ENCODE measurements around the gene CYP1B1. TPM values are rescaled to one million over a fixed set of nuclear protein-coding genes. Genes with fewer than 3 reads are reported as not detected.

Gene CYP1B1
- total RNA-seq, 6 experiments from 2014 or later: 0.17 TPM; not detected in 5

GRCh38 chr2:38098421-38099098 is 22.6 kb upstream of the CYP1B1 start:
- Mint-ChIP-seq H3K9me3 (no peaks in the 10 kb centered on the region), H3K4me1 (ENCODE audit: low read depth) (no peaks in the 10 kb centered on the region), H3K27me3 (ENCODE audit: insufficient read depth) (peaks cover 34% of the 10 kb centered on the region), H3K27ac (no peak overlapping the region), H3K36me3 (ENCODE audit: low read depth) (no peaks in the 10 kb centered on the region), H3K4me3 (no peak overlapping the region)
- TF ChIP-seq CTCF (IDR thresholded peaks at IDR 0.05): no peak
- DNase-seq: no peak

GRCh38 chr2:38097988-38098385 is 22.0 kb upstream of the CYP1B1 start:
- Mint-ChIP-seq H3K4me3 (no peak overlapping the region), H3K36me3 (ENCODE audit: low read depth) (no peaks in the 10 kb centered on the region), H3K9me3 (no peaks in the 10 kb centered on the region), H3K4me1 (ENCODE audit: low read depth) (no peaks in the 10 kb centered on the region), H3K27me3 (ENCODE audit: insufficient read depth) (peaks cover 36% of the 10 kb centered on the region), H3K27ac (no peak overlapping the region)
- no peak for TF ChIP-seq CTCF (IDR thresholded peaks at IDR 0.05)
- DNase-seq: no peak

- no peak for DNase-seq
- Mint-ChIP-seq H3K9me3 (no peaks in the 10 kb centered on the region), H3K4me3 (no peak overlapping the region), H3K27me3 (ENCODE audit: insufficient read depth) (peaks cover 41% of the 10 kb centered on the region), H3K4me1 (ENCODE audit: low read depth) (peaks cover 3% of the 10 kb centered on the region; the same call in 1 of the 2 replicates), H3K36me3 (ENCODE audit: low read depth) (no peaks in the 10 kb centered on the region), H3K27ac (no peak overlapping the region)
- no peak for TF ChIP-seq CTCF (IDR thresholded peaks at IDR 0.05)
Measured at GRCh38 chr2:38097258-38097987, 21.5 kb upstream of the CYP1B1 start.

GRCh38 chr2:38095996-38096861 is 20.3 kb upstream of the CYP1B1 start:
- H3K4me1 Mint-ChIP-seq (ENCODE audit: low read depth): peaks cover 7% of the 10 kb centered on the region; the same call in 1 of the 2 replicates
- H3K9me3 Mint-ChIP-seq: no peaks in the 10 kb centered on the region
- H3K36me3 Mint-ChIP-seq (ENCODE audit: low read depth): no peaks in the 10 kb centered on the region
- no peak for DNase-seq
- no peak for TF ChIP-seq CTCF (IDR thresholded peaks at IDR 0.05)
- H3K27me3 Mint-ChIP-seq (ENCODE audit: insufficient read depth): peaks cover 48% of the 10 kb centered on the region
- H3K4me3 Mint-ChIP-seq: no peak overlapping the region
- no peak overlapping the region for H3K27ac Mint-ChIP-seq

- Mint-ChIP-seq H3K4me1 (ENCODE audit: low read depth) (peaks cover 7% of the 10 kb centered on the region; the same call in 1 of the 2 replicates), H3K9me3 (no peaks in the 10 kb centered on the region), H3K36me3 (ENCODE audit: low read depth) (no peaks in the 10 kb centered on the region), H3K27me3 (ENCODE audit: insufficient read depth) (peaks cover 54% of the 10 kb centered on the region), H3K4me3 (no peak overlapping the region), H3K27ac (no peak overlapping the region)
- no peak for TF ChIP-seq CTCF (IDR thresholded peaks at IDR 0.05)
- DNase-seq: no peak
Measured at GRCh38 chr2:38095079-38095995, 19.4 kb upstream of the CYP1B1 start.
